HEK293 (cell line): ENCODE measurements around the gene FSTL5.

Experiments
- CTCF ChIA-PET: fragments of 350-600 bp; formaldehyde crosslinking; extraction: SDS; loops from one replicate; lab custom pipeline; 2021; ENCODE audit warnings: antibody characterized with exemption; lab: Yijun Ruan, JAX
- POLR2A ChIA-PET: fragments of 300-600 bp; formaldehyde crosslinking; extraction: SDS; loops from one replicate; lab custom pipeline; 2020; ENCODE audit warnings: antibody characterized with exemption, inconsistent platforms; lab: Yijun Ruan, JAX
- H3K27ac ChIP-seq: fragments of 200-500 bp; sonication (Bioruptor generic); 2 replicates; pipeline ENCODE4 v1.5.1; 2014; ENCODE audit warnings: low read depth, low read length, control low read depth, inconsistent platforms; ENCODE audit errors: extremely low read depth
- H3K36me3 ChIP-seq, 2 experiments: fragments of 200-500 bp in 1 of 2; sonication (Bioruptor generic) in 1 of 2; 1 replicate in 1 of 2; 2 replicates in 1 of 2; pipeline ENCODE4 v1.5.1; 2014 to 2017; ENCODE audit warnings: inconsistent platforms in 2 of 2, low read length in 2 of 2; ENCODE audit not compliant: control insufficient read depth in 2 of 2, insufficient read depth in 1 of 2
- H3K4me1 ChIP-seq: fragments of 200-500 bp; sonication (Bioruptor generic); 2 replicates; pipeline ENCODE4 v1.5.1; 2014; ENCODE audit warnings: mild to moderate bottlenecking, low read length, inconsistent platforms; ENCODE audit not compliant: control insufficient read depth, insufficient read depth
- H3K4me3 ChIP-seq: 2 replicates; pipeline ENCODE4 v1.5.1; 2011; ENCODE audit warnings: low read depth, mild to moderate bottlenecking, control low read depth, low read length, moderate library complexity
- H3K9me3 ChIP-seq: fragments of 200-500 bp; sonication (Bioruptor generic); 2 replicates; pipeline ENCODE4 v1.5.1; 2014; ENCODE audit warnings: low read depth, low read length, inconsistent platforms; ENCODE audit not compliant: control insufficient read depth, insufficient read depth
- KLF16 ChIP-seq: fragments of 450-650 bp; formaldehyde crosslinking; IDR thresholded peaks from 2 replicates; pipeline ENCODE4 v1.5.1; 2017; ENCODE audit warnings: missing biosample characterization, missing genetic modification characterization
- KLF7 ChIP-seq: fragments of 450-650 bp; formaldehyde crosslinking; IDR thresholded peaks from 2 replicates; pipeline ENCODE4 v1.5.1; 2016; ENCODE audit warnings: missing biosample characterization, missing genetic modification characterization, borderline replicate concordance
- MYNN ChIP-seq: fragments of 450-650 bp; formaldehyde crosslinking; IDR thresholded peaks from 2 replicates; pipeline ENCODE4 v1.5.1; 2016; ENCODE audit warnings: missing biosample characterization, missing genetic modification characterization, borderline replicate concordance
- OSR2 ChIP-seq: fragments of 450-650 bp; formaldehyde crosslinking; IDR thresholded peaks from 2 replicates; pipeline ENCODE4 v1.5.1; 2016; ENCODE audit warnings: missing biosample characterization, missing genetic modification characterization
- YY2 ChIP-seq: fragments of 450-650 bp; formaldehyde crosslinking; IDR thresholded peaks from 2 replicates; pipeline ENCODE4 v1.5.1; 2016; ENCODE audit warnings: missing biosample characterization, missing genetic modification characterization
- ZBTB48 ChIP-seq: fragments of 450-650 bp; formaldehyde crosslinking; IDR thresholded peaks from 2 replicates; pipeline ENCODE4 v1.5.1; 2016; ENCODE audit warnings: missing biosample characterization, missing genetic modification characterization
- ZFP41 ChIP-seq: fragments of 450-650 bp; formaldehyde crosslinking; IDR thresholded peaks from 2 replicates; pipeline ENCODE4 v1.5.1; 2016; ENCODE audit warnings: missing biosample characterization, missing genetic modification characterization, borderline replicate concordance
- ZNF2 ChIP-seq: fragments of 450-650 bp; formaldehyde crosslinking; IDR thresholded peaks from 2 replicates; pipeline ENCODE4 v1.5.1; 2016; ENCODE audit warnings: missing biosample characterization, missing genetic modification characterization
- ZNF24 ChIP-seq: fragments of 450-650 bp; formaldehyde crosslinking; IDR thresholded peaks from 2 replicates; pipeline ENCODE4 v1.5.1; 2016; ENCODE audit warnings: missing biosample characterization, missing genetic modification characterization
- ZNF274 ChIP-seq, 2 experiments: fragments of 200-500 bp in 1 of 2; fragments of 450-650 bp in 1 of 2; sonication (Bioruptor generic) in 1 of 2; formaldehyde crosslinking in 1 of 2; IDR thresholded peaks; 2 replicates each; pipeline versions ENCODE4 v1.5.1 to v1.6.1; 2014 to 2016; ENCODE audit warnings: borderline replicate concordance in 1 of 2, inconsistent platforms in 1 of 2, low read length in 1 of 2, missing biosample characterization in 1 of 2, missing genetic modification characterization in 1 of 2
- ZNF341 ChIP-seq: fragments of 450-650 bp; formaldehyde crosslinking; IDR thresholded peaks from 2 replicates; pipeline ENCODE4; 2016; ENCODE audit warnings: low read depth, missing biosample characterization, missing genetic modification characterization
- ZNF473 ChIP-seq: fragments of 450-650 bp; formaldehyde crosslinking; IDR thresholded peaks from 2 replicates; pipeline ENCODE4 v1.5.1; 2017; ENCODE audit warnings: missing biosample characterization, missing genetic modification characterization
- ZNF555 ChIP-seq: fragments of 450-650 bp; formaldehyde crosslinking; conservative IDR thresholded peaks from 2 replicates; pipeline ENCODE4 v1.5.1; 2017; ENCODE audit warnings: missing biosample characterization, mild to moderate bottlenecking, missing genetic modification characterization, inconsistent platforms
- ZNF660 ChIP-seq: fragments of 450-650 bp; IDR thresholded peaks from 2 replicates; pipeline ENCODE4 v1.5.1; 2018; ENCODE audit warnings: missing biosample characterization, mild to moderate bottlenecking, missing genetic modification characterization
- ZSCAN30 ChIP-seq: fragments of 450-650 bp; IDR thresholded peaks from 2 replicates; pipeline ENCODE4 v1.5.1; 2018; ENCODE audit warnings: missing biosample characterization, mild to moderate bottlenecking, missing genetic modification characterization, moderate library complexity
- TF ChIP-seq, protein P1 (sequence below): fragments of 450-650 bp; formaldehyde crosslinking; IDR thresholded peaks from 2 replicates; pipeline ENCODE4 v1.5.0; 2017; ENCODE audit warnings: missing biosample characterization, missing genetic modification characterization, borderline replicate concordance
- TF ChIP-seq, protein P2 (sequence below): fragments of 450-650 bp; formaldehyde crosslinking; IDR thresholded peaks from 2 replicates; pipeline ENCODE4 v1.5.1; 2016; ENCODE audit warnings: missing biosample characterization, missing genetic modification characterization
- TF ChIP-seq, protein P3 (sequence below): fragments of 450-650 bp; formaldehyde crosslinking; IDR thresholded peaks from 2 replicates; pipeline ENCODE4 v1.5.1; 2017; ENCODE audit warnings: missing biosample characterization, missing genetic modification characterization
- TF ChIP-seq, protein P4 (sequence below): fragments of 450-650 bp; formaldehyde crosslinking; IDR thresholded peaks from 2 replicates; pipeline ENCODE4 v1.5.1; 2016; ENCODE audit warnings: missing biosample characterization, missing genetic modification characterization, low read depth
- TF ChIP-seq, protein P5 (sequence below): fragments of 450-650 bp; formaldehyde crosslinking; IDR thresholded peaks from 2 replicates; pipeline ENCODE4 v1.5.1; 2016; ENCODE audit warnings: missing biosample characterization, missing genetic modification characterization, borderline replicate concordance
- TF ChIP-seq, protein P6 (sequence below): fragments of 450-650 bp; formaldehyde crosslinking; optimal IDR thresholded peaks from 2 replicates; pipeline ENCODE3; 2016; ENCODE audit warnings: missing biosample characterization, mild to moderate bottlenecking, missing genetic modification characterization
- TF ChIP-seq, protein P7 (sequence below): fragments of 450-650 bp; IDR thresholded peaks from 2 replicates; pipeline ENCODE4 v1.5.1; 2018; ENCODE audit warnings: missing biosample characterization, missing genetic modification characterization

Gene FSTL5

DNA sequence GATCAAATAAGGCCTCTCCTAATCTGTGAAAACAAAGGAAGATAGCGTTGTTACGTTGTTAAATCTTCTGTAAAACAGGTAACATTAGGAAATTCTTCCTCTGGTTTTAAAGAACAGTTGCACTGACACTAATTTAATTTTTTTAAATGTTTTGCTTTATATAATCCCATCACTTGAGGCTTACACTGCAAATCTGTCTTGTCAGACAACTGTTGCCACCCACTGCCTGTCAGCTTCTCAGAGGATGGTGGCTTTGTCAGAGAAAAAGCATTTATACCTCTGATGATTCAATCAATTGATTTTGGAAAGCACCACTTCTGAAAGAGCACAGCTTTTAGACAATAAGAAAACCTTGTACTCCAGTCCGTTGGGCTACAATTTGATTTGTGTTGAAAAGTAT, 799.1 kb downstream of the FSTL5 start:
- Histone ChIP-seq H3K4me1 (no peaks in the 10 kb centered on the region), H3K27ac (no peak overlapping the region), H3K36me3 (no peaks in the 10 kb centered on the region), H3K4me3 (no peak overlapping the region), H3K9me3 (no peaks in the 10 kb centered on the region)
- ChIA-PET CTCF (no interaction called here), POLR2A (no interaction called here)
- TF ChIP-seq, protein P1, sequence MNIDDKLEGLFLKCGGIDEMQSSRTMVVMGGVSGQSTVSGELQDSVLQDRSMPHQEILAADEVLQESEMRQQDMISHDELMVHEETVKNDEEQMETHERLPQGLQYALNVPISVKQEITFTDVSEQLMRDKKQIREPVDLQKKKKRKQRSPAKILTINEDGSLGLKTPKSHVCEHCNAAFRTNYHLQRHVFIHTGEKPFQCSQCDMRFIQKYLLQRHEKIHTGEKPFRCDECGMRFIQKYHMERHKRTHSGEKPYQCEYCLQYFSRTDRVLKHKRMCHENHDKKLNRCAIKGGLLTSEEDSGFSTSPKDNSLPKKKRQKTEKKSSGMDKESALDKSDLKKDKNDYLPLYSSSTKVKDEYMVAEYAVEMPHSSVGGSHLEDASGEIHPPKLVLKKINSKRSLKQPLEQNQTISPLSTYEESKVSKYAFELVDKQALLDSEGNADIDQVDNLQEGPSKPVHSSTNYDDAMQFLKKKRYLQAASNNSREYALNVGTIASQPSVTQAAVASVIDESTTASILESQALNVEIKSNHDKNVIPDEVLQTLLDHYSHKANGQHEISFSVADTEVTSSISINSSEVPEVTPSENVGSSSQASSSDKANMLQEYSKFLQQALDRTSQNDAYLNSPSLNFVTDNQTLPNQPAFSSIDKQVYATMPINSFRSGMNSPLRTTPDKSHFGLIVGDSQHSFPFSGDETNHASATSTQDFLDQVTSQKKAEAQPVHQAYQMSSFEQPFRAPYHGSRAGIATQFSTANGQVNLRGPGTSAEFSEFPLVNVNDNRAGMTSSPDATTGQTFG (tag by site-specific recombination), result no peak
- TF ChIP-seq, protein P2, sequence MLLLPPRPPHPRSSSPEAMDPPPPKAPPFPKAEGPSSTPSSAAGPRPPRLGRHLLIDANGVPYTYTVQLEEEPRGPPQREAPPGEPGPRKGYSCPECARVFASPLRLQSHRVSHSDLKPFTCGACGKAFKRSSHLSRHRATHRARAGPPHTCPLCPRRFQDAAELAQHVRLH (tag by site-specific recombination), result no peak
- TF ChIP-seq, protein P3, sequence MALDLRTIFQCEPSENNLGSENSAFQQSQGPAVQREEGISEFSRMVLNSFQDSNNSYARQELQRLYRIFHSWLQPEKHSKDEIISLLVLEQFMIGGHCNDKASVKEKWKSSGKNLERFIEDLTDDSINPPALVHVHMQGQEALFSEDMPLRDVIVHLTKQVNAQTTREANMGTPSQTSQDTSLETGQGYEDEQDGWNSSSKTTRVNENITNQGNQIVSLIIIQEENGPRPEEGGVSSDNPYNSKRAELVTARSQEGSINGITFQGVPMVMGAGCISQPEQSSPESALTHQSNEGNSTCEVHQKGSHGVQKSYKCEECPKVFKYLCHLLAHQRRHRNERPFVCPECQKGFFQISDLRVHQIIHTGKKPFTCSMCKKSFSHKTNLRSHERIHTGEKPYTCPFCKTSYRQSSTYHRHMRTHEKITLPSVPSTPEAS (tag by site-specific recombination), result no peak
- TF ChIP-seq YY2 (tag by site-specific recombination) (no peak), KLF7 (no peak)

DNA sequence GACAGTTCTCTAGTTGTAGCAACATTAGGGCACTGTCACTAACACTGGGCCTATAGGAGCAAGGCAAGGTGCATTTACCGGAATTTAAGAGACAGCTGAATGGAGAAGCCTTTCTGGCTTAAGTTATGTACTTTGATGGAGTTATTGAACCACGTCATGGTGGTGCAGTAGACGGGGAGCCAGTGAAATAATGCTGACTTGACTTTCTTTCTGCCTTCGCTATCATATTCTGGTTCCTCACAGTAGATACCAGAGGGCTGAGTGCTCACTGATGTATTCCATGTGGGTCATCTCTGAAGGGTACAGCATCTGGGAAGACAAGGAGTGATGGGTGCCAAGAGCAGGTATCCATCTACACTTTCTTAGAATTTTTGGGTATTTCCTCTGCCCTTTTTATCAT, 802.8 kb downstream of the FSTL5 start:
- Histone ChIP-seq H3K9me3 (no peaks in the 10 kb centered on the region), H3K27ac (no peak overlapping the region), H3K4me3 (no peak overlapping the region), H3K4me1 (no peaks in the 10 kb centered on the region), H3K36me3 (no peaks in the 10 kb centered on the region)
- POLR2A ChIA-PET, result no interaction called here
- CTCF ChIA-PET, result no interaction called here
- TF ChIP-seq OSR2, result no peak
- no peak for TF ChIP-seq ZNF274 (IDR thresholded peaks at IDR 0.05; ENCODE audit: low read length)
- no peak for TF ChIP-seq ZNF274 (tag by site-specific recombination; IDR thresholded peaks at IDR 0.05; ENCODE audit: borderline replicate concordance)
- TF ChIP-seq, protein P4, sequence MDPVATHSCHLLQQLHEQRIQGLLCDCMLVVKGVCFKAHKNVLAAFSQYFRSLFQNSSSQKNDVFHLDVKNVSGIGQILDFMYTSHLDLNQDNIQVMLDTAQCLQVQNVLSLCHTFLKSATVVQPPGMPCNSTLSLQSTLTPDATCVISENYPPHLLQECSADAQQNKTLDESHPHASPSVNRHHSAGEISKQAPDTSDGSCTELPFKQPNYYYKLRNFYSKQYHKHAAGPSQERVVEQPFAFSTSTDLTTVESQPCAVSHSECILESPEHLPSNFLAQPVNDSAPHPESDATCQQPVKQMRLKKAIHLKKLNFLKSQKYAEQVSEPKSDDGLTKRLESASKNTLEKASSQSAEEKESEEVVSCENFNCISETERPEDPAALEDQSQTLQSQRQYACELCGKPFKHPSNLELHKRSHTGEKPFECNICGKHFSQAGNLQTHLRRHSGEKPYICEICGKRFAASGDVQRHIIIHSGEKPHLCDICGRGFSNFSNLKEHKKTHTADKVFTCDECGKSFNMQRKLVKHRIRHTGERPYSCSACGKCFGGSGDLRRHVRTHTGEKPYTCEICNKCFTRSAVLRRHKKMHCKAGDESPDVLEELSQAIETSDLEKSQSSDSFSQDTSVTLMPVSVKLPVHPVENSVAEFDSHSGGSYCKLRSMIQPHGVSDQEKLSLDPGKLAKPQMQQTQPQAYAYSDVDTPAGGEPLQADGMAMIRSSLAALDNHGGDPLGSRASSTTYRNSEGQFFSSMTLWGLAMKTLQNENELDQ (tag by site-specific recombination), result no peak
- TF ChIP-seq ZFP41 (tag by site-specific recombination), result no peak
- no peak for TF ChIP-seq ZBTB48 (tag by site-specific recombination)
- TF ChIP-seq, protein P5, sequence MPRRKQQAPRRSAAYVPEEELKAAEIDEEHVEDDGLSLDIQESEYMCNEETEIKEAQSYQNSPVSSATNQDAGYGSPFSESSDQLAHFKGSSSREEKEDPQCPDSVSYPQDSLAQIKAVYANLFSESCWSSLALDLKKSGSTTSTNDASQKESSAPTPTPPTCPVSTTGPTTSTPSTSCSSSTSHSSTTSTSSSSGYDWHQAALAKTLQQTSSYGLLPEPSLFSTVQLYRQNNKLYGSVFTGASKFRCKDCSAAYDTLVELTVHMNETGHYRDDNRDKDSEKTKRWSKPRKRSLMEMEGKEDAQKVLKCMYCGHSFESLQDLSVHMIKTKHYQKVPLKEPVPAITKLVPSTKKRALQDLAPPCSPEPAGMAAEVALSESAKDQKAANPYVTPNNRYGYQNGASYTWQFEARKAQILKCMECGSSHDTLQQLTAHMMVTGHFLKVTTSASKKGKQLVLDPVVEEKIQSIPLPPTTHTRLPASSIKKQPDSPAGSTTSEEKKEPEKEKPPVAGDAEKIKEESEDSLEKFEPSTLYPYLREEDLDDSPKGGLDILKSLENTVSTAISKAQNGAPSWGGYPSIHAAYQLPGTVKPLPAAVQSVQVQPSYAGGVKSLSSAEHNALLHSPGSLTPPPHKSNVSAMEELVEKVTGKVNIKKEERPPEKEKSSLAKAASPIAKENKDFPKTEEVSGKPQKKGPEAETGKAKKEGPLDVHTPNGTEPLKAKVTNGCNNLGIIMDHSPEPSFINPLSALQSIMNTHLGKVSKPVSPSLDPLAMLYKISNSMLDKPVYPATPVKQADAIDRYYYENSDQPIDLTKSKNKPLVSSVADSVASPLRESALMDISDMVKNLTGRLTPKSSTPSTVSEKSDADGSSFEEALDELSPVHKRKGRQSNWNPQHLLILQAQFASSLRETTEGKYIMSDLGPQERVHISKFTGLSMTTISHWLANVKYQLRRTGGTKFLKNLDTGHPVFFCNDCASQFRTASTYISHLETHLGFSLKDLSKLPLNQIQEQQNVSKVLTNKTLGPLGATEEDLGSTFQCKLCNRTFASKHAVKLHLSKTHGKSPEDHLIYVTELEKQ (tag by site-specific recombination), result no peak
- no peak for TF ChIP-seq MYNN
- TF ChIP-seq ZSCAN30 (tag by site-specific recombination), result no peak
- TF ChIP-seq ZNF24 (tag by site-specific recombination), result no peak
- no peak for TF ChIP-seq ZNF473
- TF ChIP-seq ZNF2 (tag by site-specific recombination), result no peak
- TF ChIP-seq ZNF555 (tag by site-specific recombination), result no peak
- TF ChIP-seq, protein P6, sequence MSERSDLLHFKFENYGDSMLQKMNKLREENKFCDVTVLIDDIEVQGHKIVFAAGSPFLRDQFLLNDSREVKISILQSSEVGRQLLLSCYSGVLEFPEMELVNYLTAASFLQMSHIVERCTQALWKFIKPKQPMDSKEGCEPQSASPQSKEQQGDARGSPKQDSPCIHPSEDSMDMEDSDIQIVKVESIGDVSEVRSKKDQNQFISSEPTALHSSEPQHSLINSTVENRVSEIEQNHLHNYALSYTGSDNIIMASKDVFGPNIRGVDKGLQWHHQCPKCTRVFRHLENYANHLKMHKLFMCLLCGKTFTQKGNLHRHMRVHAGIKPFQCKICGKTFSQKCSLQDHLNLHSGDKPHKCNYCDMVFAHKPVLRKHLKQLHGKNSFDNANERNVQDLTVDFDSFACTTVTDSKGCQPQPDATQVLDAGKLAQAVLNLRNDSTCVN (tag by site-specific recombination), result no peak
- TF ChIP-seq, protein P7, sequence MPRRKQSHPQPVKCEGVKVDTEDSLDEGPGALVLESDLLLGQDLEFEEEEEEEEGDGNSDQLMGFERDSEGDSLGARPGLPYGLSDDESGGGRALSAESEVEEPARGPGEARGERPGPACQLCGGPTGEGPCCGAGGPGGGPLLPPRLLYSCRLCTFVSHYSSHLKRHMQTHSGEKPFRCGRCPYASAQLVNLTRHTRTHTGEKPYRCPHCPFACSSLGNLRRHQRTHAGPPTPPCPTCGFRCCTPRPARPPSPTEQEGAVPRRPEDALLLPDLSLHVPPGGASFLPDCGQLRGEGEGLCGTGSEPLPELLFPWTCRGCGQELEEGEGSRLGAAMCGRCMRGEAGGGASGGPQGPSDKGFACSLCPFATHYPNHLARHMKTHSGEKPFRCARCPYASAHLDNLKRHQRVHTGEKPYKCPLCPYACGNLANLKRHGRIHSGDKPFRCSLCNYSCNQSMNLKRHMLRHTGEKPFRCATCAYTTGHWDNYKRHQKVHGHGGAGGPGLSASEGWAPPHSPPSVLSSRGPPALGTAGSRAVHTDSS (tag by site-specific recombination), result no peak
- TF ChIP-seq ZNF341 (tag by site-specific recombination), result no peak
- no peak for TF ChIP-seq ZNF660 (tag by site-specific recombination)
- TF ChIP-seq KLF16 (tag by site-specific recombination), result no peak
